ENCODE data around the gene ZFAND6. TPM values are rescaled to one million over a fixed set of nuclear protein-coding genes. Genes with fewer than 3 reads are reported as not detected.

ZFAND6 gene
- total and polyA plus RNA-seq, 5 donors, result 64.4 to 84.6 (median 71.9) TPM

DNA sequence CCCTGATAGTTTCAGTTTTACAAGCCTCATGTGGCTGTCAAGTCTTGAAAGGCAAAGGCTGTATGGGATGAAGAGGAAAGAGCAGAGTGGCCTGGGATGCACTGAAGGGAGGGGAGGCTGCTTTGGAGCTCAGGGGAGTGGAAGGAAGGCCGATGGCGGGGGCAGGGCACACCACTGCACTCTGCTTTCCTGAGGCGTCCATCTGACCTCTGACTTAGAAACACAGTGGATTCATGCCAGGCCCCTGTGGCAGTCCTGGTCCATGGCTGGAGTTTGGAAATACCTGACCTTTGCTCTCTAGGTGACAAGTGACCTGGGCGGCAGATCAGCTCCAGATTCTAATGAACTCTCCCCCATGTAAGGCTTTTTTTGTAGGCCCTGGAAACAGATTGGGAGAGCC, 112.3 kb downstream of the ZFAND6 start:
- peaks cover 4% of the 10 kb centered on the region for H3K4me1 ChIP-seq (ENCODE audit: control insufficient read depth, insufficient read depth, low read length)
- ATAC-seq (no peak), DNase-seq (no peak)
- H3K4me3 ChIP-seq (ENCODE audit: low read length), result no peak overlapping the region
- 73% methylated on average over 4 of the region's 4 CpGs for WGBS
- H3K9me3 ChIP-seq (ENCODE audit: control insufficient read depth, low read length), result no peaks in the 10 kb centered on the region
- H3K27me3 ChIP-seq (ENCODE audit: control insufficient read depth, insufficient read depth), result no peaks in the 10 kb centered on the region
- H3K27ac ChIP-seq (ENCODE audit: low read length), result no peak overlapping the region
- intact Hi-C loops (cut with DNase I), result no loop called here

DNA sequence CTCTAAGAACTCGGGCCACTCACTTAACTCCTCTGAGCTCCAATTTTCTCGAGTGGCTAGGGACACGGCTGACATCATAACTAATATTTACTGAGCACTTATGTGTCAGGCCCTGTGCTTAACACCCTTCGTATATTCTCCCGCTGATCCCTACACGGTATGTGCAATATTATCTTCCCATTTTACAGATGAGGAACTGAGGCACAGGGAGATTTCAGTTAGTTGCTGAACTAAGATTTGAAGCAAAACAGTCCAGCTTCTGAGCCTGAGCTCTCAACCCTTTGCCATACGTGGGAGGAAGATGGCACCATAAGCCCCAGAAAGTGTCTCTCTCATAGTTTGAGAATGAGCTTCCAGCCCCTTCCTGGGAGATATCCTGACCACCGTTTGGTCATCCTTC, 112.9 kb downstream of the ZFAND6 start:
- H3K9me3 ChIP-seq (ENCODE audit: control insufficient read depth, low read length), result no peaks in the 10 kb centered on the region
- no peaks in the 10 kb centered on the region for H3K27me3 ChIP-seq (ENCODE audit: control insufficient read depth, insufficient read depth)
- H3K27ac ChIP-seq (ENCODE audit: low read length), result no peak overlapping the region
- peaks cover 4% of the 10 kb centered on the region for H3K4me1 ChIP-seq (ENCODE audit: control insufficient read depth, insufficient read depth, low read length)
- ATAC-seq (no peak), DNase-seq (no peak)
- intact Hi-C loops (cut with DNase I), result no loop called here
- 83% methylated on average over 8 of the region's 8 CpGs for WGBS
- no peak overlapping the region for H3K4me3 ChIP-seq (ENCODE audit: low read length)

DNA sequence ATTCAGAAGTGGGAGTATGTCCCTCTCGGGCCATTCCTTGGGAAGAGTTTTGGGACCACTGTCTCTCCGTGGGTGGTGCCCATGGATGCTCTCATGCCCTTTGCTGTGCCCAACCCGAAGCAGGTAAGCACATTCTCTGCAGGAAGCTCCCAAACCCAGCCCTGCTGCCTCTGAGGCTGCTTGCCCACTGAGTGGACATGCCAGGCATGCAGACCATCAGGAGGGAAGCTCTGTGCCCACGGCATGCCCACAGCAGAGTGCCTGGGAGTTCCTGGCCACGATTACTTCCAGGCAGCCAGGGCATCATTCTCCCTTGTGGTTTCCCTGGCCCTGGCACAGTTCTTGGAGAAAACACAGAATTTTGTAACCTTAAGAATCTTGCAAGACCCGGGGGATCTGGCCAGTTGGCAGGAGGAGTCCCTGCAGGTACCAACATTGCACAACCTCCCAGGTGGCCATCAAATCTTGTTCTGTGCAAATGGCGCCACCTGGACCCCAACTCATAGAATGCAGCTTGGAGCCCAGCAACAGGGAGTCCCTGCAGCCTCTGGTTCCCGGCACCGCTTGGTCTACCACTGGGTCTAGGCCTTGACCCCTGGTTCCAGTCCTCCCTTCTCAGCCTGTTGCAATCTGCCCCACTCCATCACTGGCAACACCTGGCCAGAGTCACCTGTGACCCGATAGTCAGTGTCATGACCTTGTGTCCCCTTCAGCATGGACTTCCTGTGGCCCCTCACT, 113.7 kb downstream of the ZFAND6 start:
- ATAC-seq (peak in 1 of 2 donors; percentile 58), DNase-seq (peak in 2 of 3 donors; percentile 75 to 79)
- intact Hi-C loops (cut with DNase I), result no loop called here
- Histone ChIP-seq H3K4me1 (ENCODE audit: control insufficient read depth, insufficient read depth, low read length) (peaks cover 4% of the 10 kb centered on the region), H3K27ac (ENCODE audit: low read length) (no peak overlapping the region), H3K4me3 (ENCODE audit: low read length) (no peak overlapping the region), H3K9me3 (ENCODE audit: control insufficient read depth, low read length) (no peaks in the 10 kb centered on the region), H3K27me3 (ENCODE audit: control insufficient read depth, insufficient read depth) (no peaks in the 10 kb centered on the region)
- 70% methylated on average over 10 of the region's 10 CpGs for WGBS

DNA sequence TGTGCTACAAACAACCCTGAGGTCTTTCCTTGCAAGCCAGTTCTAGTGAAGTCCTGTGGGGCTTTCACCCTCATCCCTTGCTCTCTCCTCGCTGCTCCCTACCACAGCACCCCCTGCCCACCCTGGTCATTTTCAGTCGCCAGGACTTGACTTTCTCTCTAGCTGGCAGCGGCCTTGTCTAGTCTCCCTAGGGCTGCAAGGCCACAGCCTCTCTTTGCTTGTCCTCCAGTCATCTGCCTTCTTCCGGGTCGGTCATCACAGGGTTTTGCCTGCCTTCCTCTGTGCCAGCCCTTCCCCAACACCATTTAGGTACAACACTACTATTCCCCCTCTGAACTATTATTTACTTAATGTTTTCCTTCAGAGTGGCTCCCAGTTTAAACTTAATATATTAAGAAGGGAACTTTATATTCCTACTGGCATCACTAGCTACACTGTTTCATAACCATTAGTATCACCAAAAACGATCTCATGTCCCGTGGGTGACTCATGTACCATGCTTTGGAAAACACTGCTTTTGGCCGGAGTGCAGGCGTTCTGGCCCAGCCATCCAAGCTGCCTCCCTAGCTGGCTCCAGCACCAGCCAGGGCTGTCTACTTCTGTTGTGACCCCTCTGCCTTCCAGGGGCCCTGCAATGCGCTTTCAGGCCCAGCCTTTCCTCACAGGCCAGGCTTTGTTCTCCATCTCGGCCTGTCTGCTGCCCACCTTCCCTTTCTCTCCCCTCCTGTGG, 114.7 kb downstream of the ZFAND6 start:
- H3K27me3 ChIP-seq (ENCODE audit: control insufficient read depth, insufficient read depth), result no peaks in the 10 kb centered on the region
- WGBS, result 76% methylated on average over 11 of the region's 11 CpGs
- no peak overlapping the region for H3K27ac ChIP-seq (ENCODE audit: low read length)
- intact Hi-C loops (cut with DNase I), result no loop called here
- ATAC-seq, result peak; percentile 64 to 74
- H3K4me3 ChIP-seq (ENCODE audit: low read length), result no peak overlapping the region
- H3K9me3 ChIP-seq (ENCODE audit: control insufficient read depth, low read length), result no peaks in the 10 kb centered on the region
- peak in 1 of 3 donors; percentile 40 for DNase-seq
- H3K4me1 ChIP-seq (ENCODE audit: control insufficient read depth, insufficient read depth, low read length), result peaks cover 4% of the 10 kb centered on the region

DNA sequence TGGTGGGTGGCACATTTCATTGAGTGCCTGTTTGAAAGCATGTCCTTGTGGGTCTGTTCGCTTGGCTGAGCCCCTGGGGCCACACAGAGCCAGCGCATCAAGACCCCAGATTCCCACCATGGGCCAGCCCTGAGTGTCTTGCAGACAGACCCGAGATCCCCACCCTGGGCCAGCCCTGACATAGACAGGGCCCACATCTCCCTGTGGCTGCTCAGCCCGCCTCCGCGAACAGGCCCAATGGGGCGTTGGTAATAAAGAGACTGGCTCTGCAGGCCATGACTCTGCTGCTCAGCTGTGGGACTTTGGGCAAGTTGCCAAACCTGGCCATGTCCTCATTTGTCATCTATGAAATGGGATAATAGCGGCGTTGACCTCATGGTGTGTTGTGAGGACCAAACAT, 116.0 kb downstream of the ZFAND6 start:
- WGBS, result 93% methylated on average over 9 of the region's 9 CpGs
- no peaks in the 10 kb centered on the region for H3K9me3 ChIP-seq (ENCODE audit: control insufficient read depth, low read length)
- intact Hi-C loops (cut with DNase I), result no loop called here
- no peak overlapping the region for H3K27ac ChIP-seq (ENCODE audit: low read length)
- DNase-seq, result no peak
- no peak for ATAC-seq
- H3K4me3 ChIP-seq (ENCODE audit: low read length), result no peak overlapping the region
- H3K4me1 ChIP-seq (ENCODE audit: control insufficient read depth, insufficient read depth, low read length), result peaks cover 4% of the 10 kb centered on the region
- H3K27me3 ChIP-seq (ENCODE audit: control insufficient read depth, insufficient read depth), result no peaks in the 10 kb centered on the region

DNA sequence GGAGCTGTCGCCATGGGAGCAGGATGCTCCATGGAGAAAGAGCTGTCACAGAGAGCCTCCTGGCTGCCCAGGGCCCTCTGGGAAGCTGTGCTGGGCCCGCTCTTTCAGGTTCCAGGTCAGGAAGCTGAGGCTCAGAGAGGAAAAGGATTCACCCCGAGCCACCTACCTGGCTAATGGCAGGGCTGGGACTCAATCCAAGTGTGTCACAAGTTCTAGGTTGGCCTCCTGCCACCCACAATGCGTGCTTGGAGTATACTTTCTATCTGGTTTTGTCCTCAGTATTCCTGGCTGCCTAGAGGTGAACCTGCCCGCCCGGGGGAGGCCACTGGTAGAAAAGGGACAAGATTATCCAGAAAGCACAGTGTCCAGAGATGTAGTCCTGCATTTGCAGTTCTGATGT, 117.0 kb downstream of the ZFAND6 start:
- Histone ChIP-seq H3K9me3 (ENCODE audit: control insufficient read depth, low read length) (no peaks in the 10 kb centered on the region), H3K4me3 (ENCODE audit: low read length) (no peak overlapping the region), H3K27me3 (ENCODE audit: control insufficient read depth, insufficient read depth) (no peaks in the 10 kb centered on the region), H3K4me1 (ENCODE audit: control insufficient read depth, insufficient read depth, low read length) (peaks cover 4% of the 10 kb centered on the region), H3K27ac (ENCODE audit: low read length) (no peak overlapping the region)
- DNase-seq (no peak), ATAC-seq (no peak)
- intact Hi-C loops (cut with DNase I), result no loop called here
- 77% methylated on average over 6 of the region's 6 CpGs for WGBS

DNA sequence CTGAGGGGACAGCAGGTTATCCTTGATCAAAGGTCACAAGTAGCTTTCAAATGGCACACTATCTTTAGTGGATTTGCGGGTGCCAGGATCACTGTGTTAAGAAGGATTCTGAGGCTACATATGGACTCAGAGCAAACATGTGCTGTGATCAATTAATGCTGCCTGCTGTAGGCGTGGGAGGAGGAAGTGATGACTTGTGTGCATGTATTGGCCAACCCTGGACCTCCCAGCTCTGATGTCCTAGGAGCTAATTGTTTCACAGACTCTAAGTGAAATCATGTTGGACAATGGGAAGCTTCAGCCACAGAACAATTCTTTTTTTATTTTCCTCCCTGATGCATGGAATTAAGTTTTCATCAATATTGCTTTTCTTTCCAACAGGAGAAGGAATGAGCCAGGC, 117.7 kb downstream of the ZFAND6 start:
- ATAC-seq (no peak), DNase-seq (no peak)
- WGBS, result 79% methylated on average over 2 of the region's 2 CpGs
- Histone ChIP-seq H3K4me1 (ENCODE audit: control insufficient read depth, insufficient read depth, low read length) (peaks cover 4% of the 10 kb centered on the region), H3K27me3 (ENCODE audit: control insufficient read depth, insufficient read depth) (no peaks in the 10 kb centered on the region), H3K4me3 (ENCODE audit: low read length) (no peak overlapping the region), H3K9me3 (ENCODE audit: control insufficient read depth, low read length) (no peaks in the 10 kb centered on the region), H3K27ac (ENCODE audit: low read length) (no peak overlapping the region)
- intact Hi-C loops (cut with DNase I), result no loop called here

DNA sequence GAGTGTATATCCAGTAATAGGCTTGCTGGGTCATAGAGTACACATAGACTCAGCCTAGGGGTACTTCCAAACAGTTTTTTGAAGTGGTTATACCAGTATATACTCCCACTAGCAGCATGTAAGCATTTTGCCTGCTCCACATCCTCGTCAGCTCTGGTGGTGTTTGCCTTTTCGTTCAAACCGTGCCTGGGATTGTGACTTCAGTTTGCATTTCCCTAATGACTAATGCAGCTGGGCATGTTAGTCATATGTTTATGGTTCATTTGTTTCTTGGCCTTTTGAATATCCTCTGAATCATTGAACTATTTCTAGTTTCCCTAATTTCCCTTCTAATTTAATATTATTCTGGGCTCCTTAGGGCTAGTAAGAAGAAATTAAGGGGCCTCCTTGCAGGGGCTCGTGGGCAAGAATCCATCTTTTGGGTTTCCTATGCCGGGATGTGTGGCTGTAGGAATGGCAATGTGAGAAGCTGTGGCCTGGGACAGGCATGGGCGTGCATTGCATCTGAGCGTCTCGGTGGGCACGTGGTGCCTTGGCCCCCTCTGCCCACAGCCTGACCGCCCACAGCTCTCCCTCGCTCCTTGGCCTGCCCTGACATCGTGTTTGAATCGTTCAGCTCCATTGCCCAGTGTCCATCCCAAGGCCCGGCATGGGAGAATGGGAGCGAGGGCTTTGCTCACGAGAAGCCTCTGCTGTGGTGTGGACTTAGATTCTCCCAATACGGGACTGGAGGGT, 119.7 kb downstream of the ZFAND6 start:
- ATAC-seq, result no peak
- intact Hi-C loops (cut with DNase I), result no loop called here

DNA sequence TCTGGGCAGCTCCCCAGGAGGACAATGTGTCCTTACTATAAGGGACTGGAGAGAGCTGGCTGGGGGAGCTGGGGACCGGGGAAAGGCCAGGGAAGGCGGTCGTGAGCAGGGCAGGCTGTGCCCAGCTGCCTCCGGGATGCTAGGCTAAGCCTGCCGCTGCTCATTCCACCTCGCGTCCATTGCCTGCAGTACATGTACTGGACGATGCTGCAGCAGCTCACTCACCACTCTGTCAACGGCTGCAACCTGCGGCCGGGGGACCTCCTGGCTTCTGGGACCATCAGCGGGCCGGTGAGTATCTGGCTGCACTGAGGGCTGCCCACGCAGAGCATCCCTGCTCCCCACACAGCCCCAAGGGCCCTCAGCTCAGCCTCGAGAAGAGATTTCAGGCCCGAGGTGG, 120.5 kb downstream of the ZFAND6 start:
- no peak for ATAC-seq
- Histone ChIP-seq H3K9me3 (ENCODE audit: control insufficient read depth, low read length) (no peaks in the 10 kb centered on the region), H3K4me1 (ENCODE audit: control insufficient read depth, insufficient read depth, low read length) (peaks cover 4% of the 10 kb centered on the region), H3K27me3 (ENCODE audit: control insufficient read depth, insufficient read depth) (no peaks in the 10 kb centered on the region), H3K4me3 (ENCODE audit: low read length) (no peak overlapping the region), H3K27ac (ENCODE audit: low read length) (no peak overlapping the region)
- 93% methylated on average over 16 of the region's 16 CpGs for WGBS
- intact Hi-C loops (cut with DNase I), result no loop called here
- DNase-seq, result no peak

More for the DNA sequence above, 119.7 kb downstream of the ZFAND6 start:
- Histone ChIP-seq H3K4me1 (ENCODE audit: control insufficient read depth, insufficient read depth, low read length) (peaks cover 8% of the 10 kb centered on the region), H3K27ac (ENCODE audit: low read length) (no peak overlapping the region), H3K27me3 (ENCODE audit: control insufficient read depth, insufficient read depth) (no peaks in the 10 kb centered on the region), H3K9me3 (ENCODE audit: control insufficient read depth, low read length) (no peaks in the 10 kb centered on the region), H3K4me3 (ENCODE audit: low read length) (no peak overlapping the region)
- DNase-seq, result no peak
- 88% methylated on average over 17 of the region's 17 CpGs for WGBS

DNA sequence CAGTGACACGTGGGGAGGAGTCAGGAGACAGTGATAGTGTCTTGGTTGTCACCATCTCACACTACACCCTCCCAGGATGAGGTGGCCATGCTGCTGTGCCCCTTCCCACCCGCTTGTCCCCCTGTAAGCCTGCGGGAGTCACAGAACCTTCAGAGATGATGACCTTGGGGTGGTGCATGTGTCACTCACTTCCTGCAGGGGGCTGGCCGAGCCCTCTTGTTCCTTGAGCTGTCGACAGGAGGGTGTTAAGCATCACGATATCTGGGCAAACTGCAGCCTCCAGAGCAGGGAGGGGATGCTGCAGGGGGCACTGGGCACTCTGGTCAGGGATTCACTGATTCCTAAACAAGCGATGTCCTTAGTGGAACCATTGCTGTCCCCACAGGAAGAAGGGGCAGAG, 121.0 kb downstream of the ZFAND6 start:
- Histone ChIP-seq H3K4me1 (ENCODE audit: control insufficient read depth, insufficient read depth, low read length) (peaks cover 4% of the 10 kb centered on the region), H3K4me3 (ENCODE audit: low read length) (no peak overlapping the region), H3K27ac (ENCODE audit: low read length) (no peak overlapping the region), H3K9me3 (ENCODE audit: control insufficient read depth, low read length) (no peaks in the 10 kb centered on the region), H3K27me3 (ENCODE audit: control insufficient read depth, insufficient read depth) (no peaks in the 10 kb centered on the region)
- DNase-seq (no peak), ATAC-seq (no peak)
- WGBS, result 73% methylated on average over 7 of the region's 7 CpGs
- intact Hi-C loops (cut with DNase I), result no loop called here

DNA sequence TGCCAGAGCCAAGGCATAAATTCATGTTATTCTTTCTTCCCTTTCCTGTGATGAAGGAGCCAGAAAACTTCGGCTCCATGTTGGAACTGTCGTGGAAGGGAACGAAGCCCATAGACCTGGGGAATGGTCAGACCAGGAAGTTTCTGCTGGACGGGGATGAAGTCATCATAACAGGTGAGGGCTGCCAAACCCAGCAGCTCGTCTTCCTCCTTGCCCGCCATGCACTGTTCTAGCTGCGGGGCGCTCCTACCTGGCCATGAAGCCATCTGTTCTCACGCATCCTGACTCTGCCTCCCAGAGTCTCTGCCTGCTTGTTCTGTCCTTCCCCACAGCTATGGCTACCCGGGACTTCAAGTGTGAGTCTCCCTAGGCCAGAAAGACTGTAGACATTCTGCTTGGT, 121.5 kb downstream of the ZFAND6 start:
- ATAC-seq, result no peak
- no peak for DNase-seq
- H3K27ac ChIP-seq (ENCODE audit: low read length), result no peak overlapping the region
- peaks cover 4% of the 10 kb centered on the region for H3K4me1 ChIP-seq (ENCODE audit: control insufficient read depth, insufficient read depth, low read length)
- H3K9me3 ChIP-seq (ENCODE audit: control insufficient read depth, low read length), result no peaks in the 10 kb centered on the region
- 92% methylated on average over 10 of the region's 10 CpGs for WGBS
- intact Hi-C loops (cut with DNase I), result no loop called here
- no peaks in the 10 kb centered on the region for H3K27me3 ChIP-seq (ENCODE audit: control insufficient read depth, insufficient read depth)
- H3K4me3 ChIP-seq (ENCODE audit: low read length), result no peak overlapping the region
